Loucy (cell line): ENCODE results near the gene EFNA4.

Experiments used
- H2AFZ ChIP-seq: fragments of 200-600 bp; sonication (generic); 2 replicates; pipeline ENCODE4 v1.6.0; 2016; ENCODE audit warnings: antibody characterized with exemption, mild to moderate bottlenecking, low read length, moderate library complexity
- H3F3A ChIP-seq: fragments of 200-600 bp; 2 replicates; pipeline ENCODE4 v1.6.0; 2016; ENCODE audit warnings: antibody characterized with exemption, low read depth, mild to moderate bottlenecking
- H3K27me3 ChIP-seq: fragments of 200-600 bp; sonication (generic); 2 replicates; pipeline ENCODE4 v1.6.1; 2014; ENCODE audit warnings: low read length, mild to moderate bottlenecking; ENCODE audit not compliant: insufficient read depth, poor library complexity, severe bottlenecking
- H3K36me3 ChIP-seq: fragments of 200-600 bp; sonication (generic); 2 replicates; pipeline ENCODE4 v1.6.1; 2016; ENCODE audit warnings: low read length; ENCODE audit not compliant: insufficient read depth
- H3K4me1 ChIP-seq: fragments of 200-600 bp; sonication (generic); 2 replicates; pipeline ENCODE4 v1.5.1; 2014; ENCODE audit warnings: low read length, mild to moderate bottlenecking; ENCODE audit not compliant: insufficient read depth, poor library complexity, severe bottlenecking
- H3K4me2 ChIP-seq: fragments of 200-600 bp; sonication (generic); 2 replicates; pipeline ENCODE4 v1.6.0; 2014; ENCODE audit warnings: antibody characterized with exemption, low read length, low read depth, mild to moderate bottlenecking; ENCODE audit not compliant: poor library complexity, severe bottlenecking
- H3K4me3 ChIP-seq: fragments of 200-600 bp; sonication (generic); 2 replicates; pipeline ENCODE4 v1.5.1; 2014; ENCODE audit warnings: low read length, mild to moderate bottlenecking, mixed read lengths; ENCODE audit not compliant: poor library complexity, severe bottlenecking
- H3K79me2 ChIP-seq: fragments of 200-600 bp; sonication (generic); 2 replicates; pipeline ENCODE4 v1.6.1; 2014; ENCODE audit warnings: low read length; ENCODE audit not compliant: insufficient read depth
- H3K9ac ChIP-seq: fragments of 200-600 bp; sonication (generic); 2 replicates; pipeline ENCODE4 v1.6.0; 2014; ENCODE audit warnings: mild to moderate bottlenecking, low read depth, low read length, moderate library complexity; ENCODE audit not compliant: poor library complexity, severe bottlenecking
- H3K9me2 ChIP-seq: fragments of 200-600 bp; sonication (generic); replicated peaks from 2 replicates; pipeline ENCODE4 v1.6.1; 2016; ENCODE audit warnings: low read depth, low read length, mixed read lengths
- H3K9me3 ChIP-seq: fragments of 200-600 bp; sonication (generic); 2 replicates; pipeline ENCODE4 v1.6.1; 2014; ENCODE audit warnings: mild to moderate bottlenecking, antibody characterized with exemption, low read length, low read depth; ENCODE audit not compliant: insufficient read depth
- H4K20me1 ChIP-seq: fragments of 200-600 bp; sonication (generic); 2 replicates; pipeline ENCODE4 v1.6.0; 2014; ENCODE audit warnings: antibody characterized with exemption, low read length, mild to moderate bottlenecking; ENCODE audit not compliant: insufficient read depth, poor library complexity, severe bottlenecking
- EZH2phosphoT487 ChIP-seq: fragments of 200-600 bp; IDR thresholded peaks from 2 replicates; pipeline ENCODE4 v1.6.1; 2018; ENCODE audit warnings: antibody characterized with exemption, mild to moderate bottlenecking, moderate library complexity, borderline replicate concordance
- TF ChIP-seq, protein P1 (sequence below): fragments of 200-600 bp; sonication (generic); conservative IDR thresholded peaks from 2 replicates; pipeline ENCODE4 v1.5.1; 2014; ENCODE audit warnings: mild to moderate bottlenecking, antibody characterized with exemption, low read length

Gene EFNA4

GRCh38 chr1:155018617-155019348, 44.8 kb upstream of the EFNA4 start:
- Histone ChIP-seq H3K9ac (no peak overlapping the region), H2AFZ (no peak overlapping the region), H3K4me3 (no peak overlapping the region), H3K79me2 (no peaks in the 10 kb centered on the region), H3K27me3 (no peaks in the 10 kb centered on the region), H3K4me1 (peaks cover 13% of the 10 kb centered on the region), H3K36me3 (no peaks in the 10 kb centered on the region), H3K9me3 (no peaks in the 10 kb centered on the region), H3K9me2 (no peaks in the 10 kb centered on the region), H4K20me1 (no peaks in the 10 kb centered on the region), H3K4me2 (no peak overlapping the region), H3F3A (no peaks in the 10 kb centered on the region)
- no peak for TF ChIP-seq EZH2phosphoT487
- TF ChIP-seq, protein P1, sequence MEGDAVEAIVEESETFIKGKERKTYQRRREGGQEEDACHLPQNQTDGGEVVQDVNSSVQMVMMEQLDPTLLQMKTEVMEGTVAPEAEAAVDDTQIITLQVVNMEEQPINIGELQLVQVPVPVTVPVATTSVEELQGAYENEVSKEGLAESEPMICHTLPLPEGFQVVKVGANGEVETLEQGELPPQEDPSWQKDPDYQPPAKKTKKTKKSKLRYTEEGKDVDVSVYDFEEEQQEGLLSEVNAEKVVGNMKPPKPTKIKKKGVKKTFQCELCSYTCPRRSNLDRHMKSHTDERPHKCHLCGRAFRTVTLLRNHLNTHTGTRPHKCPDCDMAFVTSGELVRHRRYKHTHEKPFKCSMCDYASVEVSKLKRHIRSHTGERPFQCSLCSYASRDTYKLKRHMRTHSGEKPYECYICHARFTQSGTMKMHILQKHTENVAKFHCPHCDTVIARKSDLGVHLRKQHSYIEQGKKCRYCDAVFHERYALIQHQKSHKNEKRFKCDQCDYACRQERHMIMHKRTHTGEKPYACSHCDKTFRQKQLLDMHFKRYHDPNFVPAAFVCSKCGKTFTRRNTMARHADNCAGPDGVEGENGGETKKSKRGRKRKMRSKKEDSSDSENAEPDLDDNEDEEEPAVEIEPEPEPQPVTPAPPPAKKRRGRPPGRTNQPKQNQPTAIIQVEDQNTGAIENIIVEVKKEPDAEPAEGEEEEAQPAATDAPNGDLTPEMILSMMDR: no peak

GRCh38 chr1:155019377-155020245, 43.9 kb upstream of the EFNA4 start:
- no peaks in the 10 kb centered on the region for H3K9me2 ChIP-seq
- no peaks in the 10 kb centered on the region for H3K27me3 ChIP-seq
- no peak for TF ChIP-seq EZH2phosphoT487
- TF ChIP-seq, protein P1: no peak
- H2AFZ ChIP-seq: no peak overlapping the region
- H3K4me1 ChIP-seq: peaks cover 6% of the 10 kb centered on the region
- no peaks in the 10 kb centered on the region for H3K36me3 ChIP-seq
- no peaks in the 10 kb centered on the region for H3K79me2 ChIP-seq
- no peak overlapping the region for H3K4me2 ChIP-seq
- H3F3A ChIP-seq: no peaks in the 10 kb centered on the region
- H3K9ac ChIP-seq: no peak overlapping the region
- H3K9me3 ChIP-seq: no peaks in the 10 kb centered on the region
- no peaks in the 10 kb centered on the region for H4K20me1 ChIP-seq
- no peak overlapping the region for H3K4me3 ChIP-seq

- peaks cover 6% of the 10 kb centered on the region for H3K4me1 ChIP-seq
These were observed 41.2 kb upstream of the EFNA4 start for GRCh38 chr1:155022136-155022926.

More at GRCh38 chr1:155022136-155022926, 41.2 kb upstream of the EFNA4 start:
- no peak for TF ChIP-seq EZH2phosphoT487
- TF ChIP-seq, protein P1: no peak
- no peaks in the 10 kb centered on the region for H4K20me1 ChIP-seq
- H3K27me3 ChIP-seq: no peaks in the 10 kb centered on the region
- no peak overlapping the region for H2AFZ ChIP-seq
- H3K36me3 ChIP-seq: no peaks in the 10 kb centered on the region
- H3K9me2 ChIP-seq: no peaks in the 10 kb centered on the region
- H3K4me3 ChIP-seq: no peak overlapping the region
- H3K9me3 ChIP-seq: no peaks in the 10 kb centered on the region
- H3K79me2 ChIP-seq: no peaks in the 10 kb centered on the region
- H3K4me2 ChIP-seq: no peak overlapping the region
- H3F3A ChIP-seq: no peaks in the 10 kb centered on the region
- H3K9ac ChIP-seq: no peak overlapping the region
